GM18502 (cell line): ENCODE data around the gene ELP5.

ENCODE experiments used
- ATAC-seq: cut with Tn5 transposase; IDR thresholded peaks from one replicate; pipeline ENCODE4 v1.9.1; 2021; ENCODE audit warnings: mild to moderate bottlenecking; ENCODE audit not compliant: unreplicated experiment, poor library complexity

Gene ELP5

GRCh38 chr17:7252176-7253043 lies at the start of gene ELP5:
TSS of gene ELP5 (plus strand) at chr17:7252215. CDS start at chr17:7252551, 336 bp downstream.
- ATAC-seq, result peak; percentile 59

DNA sequence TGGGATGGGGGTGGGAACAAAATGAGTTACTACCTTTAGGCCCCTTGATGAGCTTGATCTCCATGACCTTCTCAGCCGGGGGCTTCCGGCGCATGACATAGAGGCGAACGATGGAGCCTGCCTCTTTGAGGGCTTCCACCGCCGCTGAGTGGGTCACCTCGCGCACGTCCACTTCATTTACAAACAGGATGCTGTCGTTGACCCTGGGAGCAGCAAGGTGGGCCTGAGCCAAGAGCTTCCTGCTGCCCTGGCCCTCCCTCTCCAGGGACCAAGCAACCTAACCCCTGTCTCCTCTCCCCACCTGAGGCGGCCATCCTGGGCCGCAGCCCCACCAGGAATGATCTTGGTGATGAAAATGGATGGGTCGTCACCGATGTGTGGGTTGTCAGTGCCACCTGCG lies 48.6 kb upstream of the ELP5 start:
- ATAC-seq, result no peak

DNA sequence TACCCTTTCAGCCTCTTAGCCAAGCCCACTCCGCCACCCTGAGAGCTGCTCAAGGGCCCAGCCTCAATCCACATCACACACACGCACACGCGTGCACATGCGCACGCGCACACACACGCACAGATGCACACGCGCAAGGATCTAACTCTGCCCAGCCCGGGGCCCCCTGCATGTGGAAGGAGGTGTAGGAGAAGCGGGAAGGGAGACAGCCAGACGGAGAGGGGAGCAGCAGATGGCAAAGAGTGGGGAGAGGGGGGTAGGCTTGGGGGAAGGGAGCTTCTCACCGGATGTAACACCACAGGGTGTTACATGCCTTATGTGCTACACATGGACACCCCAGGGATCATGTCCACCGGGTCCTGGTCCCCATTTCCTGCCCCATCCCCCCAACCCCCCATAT lies 47.7 kb upstream of the ELP5 start:
- no peak for ATAC-seq

DNA sequence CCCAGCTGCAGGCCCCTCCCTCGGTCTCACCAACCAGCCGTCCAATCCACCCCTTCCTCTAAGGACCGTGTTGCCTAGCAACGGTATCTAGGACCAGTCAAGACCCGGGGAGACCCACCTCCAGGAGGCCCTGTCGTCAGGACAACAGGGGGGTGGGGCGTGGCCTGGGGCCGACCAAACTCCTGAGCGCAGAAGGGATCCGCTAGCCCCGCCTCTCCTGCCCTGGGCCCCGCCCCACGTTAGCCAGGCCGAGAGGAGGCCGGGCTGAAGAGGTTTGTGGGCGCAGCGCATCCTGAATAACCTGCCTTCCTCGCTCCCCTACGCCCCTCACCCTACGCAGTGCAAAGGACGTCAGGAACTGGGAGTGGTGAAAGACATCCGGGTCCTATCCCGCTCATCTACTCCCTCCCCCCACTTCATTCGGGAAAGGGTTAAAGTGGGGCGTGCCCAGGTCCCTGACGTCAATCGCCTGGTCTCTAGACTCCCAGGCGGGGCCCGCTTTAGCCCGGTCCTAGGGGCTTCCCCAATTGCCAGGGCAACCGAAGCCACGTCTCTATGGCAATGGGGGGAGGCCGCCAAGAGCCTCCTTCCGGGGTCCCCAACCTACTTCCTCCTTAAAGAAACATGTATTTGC lies 47.1 kb upstream of the ELP5 start:
- ATAC-seq, result peak; percentile 86

DNA sequence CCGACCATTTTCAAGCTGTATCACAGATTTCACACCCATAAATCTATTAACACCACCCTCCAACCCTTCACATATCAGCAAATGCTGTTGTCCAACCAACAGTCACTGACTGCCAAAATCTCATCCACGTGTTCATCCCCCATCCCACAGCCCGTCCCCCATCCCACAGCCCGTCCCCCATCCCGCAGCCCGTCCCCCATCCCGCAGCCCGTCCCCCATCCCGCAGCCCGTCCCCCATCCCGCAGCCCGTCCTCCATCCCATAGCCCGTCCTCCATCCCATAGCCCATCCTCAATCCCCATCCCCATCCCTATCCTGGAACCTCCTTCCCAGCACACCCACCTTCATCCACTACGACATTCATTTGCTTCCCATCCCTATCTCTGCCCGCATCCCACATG lies 46.5 kb upstream of the ELP5 start:
- no peak for ATAC-seq

DNA sequence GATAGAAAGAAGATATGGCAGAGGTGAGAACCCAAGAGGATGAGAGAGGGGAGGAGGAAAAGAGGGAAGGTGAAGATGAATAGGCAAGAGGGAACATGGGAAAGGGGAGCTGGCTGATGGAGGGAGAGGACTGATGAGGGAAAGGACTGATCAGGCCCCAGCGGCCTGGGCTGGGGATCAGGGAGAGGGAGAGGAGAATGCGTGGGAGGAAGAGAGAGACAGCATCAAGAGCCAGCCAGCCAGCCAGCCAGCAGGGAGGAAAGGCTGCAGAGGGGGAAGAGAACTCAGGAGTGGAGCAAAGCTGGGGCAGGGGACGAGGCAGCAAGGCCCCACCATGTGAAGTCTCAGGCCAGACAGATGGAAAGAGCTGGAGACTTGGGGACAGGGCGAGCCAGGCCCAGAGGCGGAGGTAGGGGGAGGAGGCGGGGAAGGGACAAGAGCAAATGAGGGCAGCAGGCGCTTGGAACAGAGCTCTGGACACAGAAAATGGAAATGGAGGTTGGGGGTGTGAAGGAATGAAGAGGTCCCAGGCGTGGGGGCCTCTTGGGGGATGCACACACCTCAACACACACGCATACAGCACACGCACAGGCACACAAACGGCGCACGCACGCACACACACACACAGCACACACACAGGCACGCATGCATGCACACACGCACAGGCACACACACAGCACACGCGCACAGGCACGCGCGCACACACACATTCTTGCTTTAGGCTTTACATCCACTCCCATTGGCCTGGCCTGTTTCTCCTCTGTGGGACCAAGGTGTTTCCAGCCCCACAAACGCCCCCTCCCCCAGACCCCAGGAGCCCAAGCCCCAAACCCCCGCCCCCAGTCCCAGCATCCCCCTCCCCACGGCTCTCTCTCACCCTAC lies 44.7 kb upstream of the ELP5 start:
- ATAC-seq, result no peak

- no peak for ATAC-seq
These were observed 43.9 kb upstream of the ELP5 start for GRCh38 chr17:7208027-7208571.

GRCh38 chr17:7208754-7209460 lies 43.1 kb upstream of the ELP5 start:
- ATAC-seq, result no peak

- ATAC-seq, result no peak
These were observed 40.3 kb upstream of the ELP5 start for GRCh38 chr17:7211491-7212273.

DNA sequence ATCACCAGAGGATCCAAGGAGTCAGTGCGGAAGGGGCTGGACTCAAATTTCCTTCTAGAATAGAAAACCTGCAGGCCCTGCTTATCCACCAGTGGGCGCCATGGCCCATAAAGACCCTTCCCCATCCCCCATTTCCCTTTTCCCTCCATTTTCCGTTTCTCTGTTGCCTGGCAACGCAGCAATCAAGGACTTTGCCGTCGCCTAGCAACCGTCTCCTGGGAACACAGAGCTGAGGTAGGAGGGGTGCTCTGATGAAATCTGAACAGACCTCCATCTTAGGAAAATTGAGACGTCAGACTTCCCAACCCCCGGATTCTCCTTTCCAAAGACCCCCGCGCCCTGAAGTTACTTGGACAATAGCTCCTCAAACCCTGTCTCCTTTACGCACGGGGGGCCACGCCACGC lies 38.1 kb upstream of the ELP5 start:
- no peak for ATAC-seq

DNA sequence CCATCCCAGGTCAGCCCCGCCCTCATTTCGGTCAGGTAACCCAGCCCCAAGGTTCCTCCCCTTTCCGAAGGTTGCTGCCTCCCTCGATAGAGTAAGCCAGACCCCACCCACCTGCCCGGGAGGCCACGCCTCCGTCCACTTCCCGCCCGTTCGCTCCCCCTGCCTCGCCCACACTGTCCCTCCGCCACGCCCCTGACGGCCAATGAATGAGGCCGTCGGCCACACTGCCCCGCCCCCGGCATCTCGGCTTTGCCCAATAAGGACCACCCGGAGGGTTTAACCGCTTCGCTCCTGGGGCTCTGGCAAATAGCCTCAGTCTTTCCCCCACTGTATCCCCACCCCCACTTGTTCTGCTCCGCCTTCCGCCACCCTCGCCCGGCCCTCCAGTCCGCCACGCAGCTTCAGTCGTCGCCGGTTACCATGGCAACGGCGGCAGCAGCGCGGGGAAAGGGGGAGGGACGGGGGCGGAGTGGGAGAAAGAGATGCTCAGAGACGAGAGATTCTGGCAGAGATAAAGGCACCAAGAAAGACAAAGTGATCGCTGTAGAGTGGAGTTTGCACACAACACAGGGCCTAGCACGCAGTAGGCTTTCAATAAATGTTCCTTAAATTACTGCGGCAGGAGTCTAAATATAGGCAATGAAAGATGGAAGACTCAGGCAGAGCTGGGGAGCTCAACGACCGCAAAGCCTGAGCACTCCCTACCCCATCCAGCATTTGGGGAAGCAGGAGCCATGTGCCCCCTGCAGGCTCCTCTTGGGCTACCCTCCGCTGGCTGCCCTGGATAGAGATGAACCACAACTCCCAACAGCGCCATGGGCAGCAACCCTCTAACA lies 37.5 kb upstream of the ELP5 start:
- peak; percentile 86 for ATAC-seq

DNA sequence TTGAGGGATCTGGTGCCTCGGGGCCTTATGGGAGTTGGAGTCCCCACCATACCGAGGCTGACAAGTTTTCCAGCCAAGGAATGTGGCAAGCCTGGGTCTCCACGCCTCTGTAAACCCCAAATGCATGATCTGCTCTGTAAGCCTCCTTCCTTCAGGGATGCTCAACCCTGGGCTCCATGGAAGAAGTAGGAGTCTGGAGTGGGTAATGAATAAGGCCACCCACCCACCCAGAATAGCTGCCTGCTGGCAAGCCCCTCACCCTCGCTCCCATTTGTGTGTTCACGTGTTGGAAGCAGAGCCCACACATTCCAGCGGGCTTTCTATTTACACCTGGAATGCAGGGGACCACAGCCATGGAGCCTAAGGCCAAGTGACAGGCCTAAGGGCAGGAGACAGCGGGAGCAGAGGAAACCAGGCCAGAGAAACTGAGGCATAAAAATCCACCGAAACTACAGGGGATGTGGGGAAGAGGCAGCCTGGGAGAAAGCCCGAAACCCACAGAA lies 36.8 kb upstream of the ELP5 start:
- no peak for ATAC-seq

GRCh38 chr17:7215652-7216180 lies 36.3 kb upstream of the ELP5 start:
- ATAC-seq, result no peak

DNA sequence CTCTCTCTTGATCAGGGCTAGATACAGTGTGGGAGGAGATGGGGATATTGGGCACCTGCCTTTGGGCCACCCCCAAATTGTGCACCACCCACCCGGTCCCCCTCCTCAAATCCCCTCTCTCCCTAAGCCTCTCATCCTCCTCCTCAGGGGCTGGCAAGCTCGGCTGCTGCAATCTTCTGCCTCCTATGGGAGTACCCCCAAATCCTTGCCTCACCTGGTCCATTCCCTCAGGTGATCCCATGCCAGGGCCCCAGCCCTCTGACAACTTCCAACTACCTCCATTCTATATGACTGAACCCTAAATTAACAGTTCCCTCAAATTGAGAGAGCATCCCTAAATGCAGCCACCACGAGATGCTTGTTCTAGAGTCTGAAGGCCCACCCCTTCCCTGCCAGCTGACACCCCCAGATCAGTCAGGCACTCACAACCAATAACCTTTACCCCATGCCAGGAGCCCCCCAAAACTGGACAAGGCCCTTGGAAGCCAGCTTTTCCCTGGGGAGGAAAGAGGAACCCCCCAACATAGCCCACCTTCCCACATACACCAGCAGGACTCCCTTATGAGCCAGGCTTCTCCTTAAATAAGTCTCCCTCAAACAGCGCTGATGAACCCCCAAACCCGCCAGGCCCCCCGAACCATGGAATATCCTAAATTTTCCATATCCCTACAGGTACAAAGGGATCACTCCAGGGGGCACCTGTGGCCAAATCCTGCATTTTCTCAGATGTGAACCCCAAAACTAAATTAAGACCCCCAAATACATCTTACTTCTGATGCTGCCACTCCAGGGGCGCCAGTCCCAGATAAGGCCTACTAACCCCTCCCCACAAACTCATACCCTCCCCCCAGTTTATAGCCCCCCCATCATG lies 35.5 kb upstream of the ELP5 start:
- no peak for ATAC-seq

GRCh38 chr17:7217113-7217987 lies 34.7 kb upstream of the ELP5 start:
- ATAC-seq, result no peak

- ATAC-seq, result no peak
These were observed 33.8 kb upstream of the ELP5 start for GRCh38 chr17:7218166-7218565.
